Panc1 (cell line): ENCODE data around the gene IFIT1. TPM values are rescaled to one million over a fixed set of nuclear protein-coding genes. Genes with fewer than 3 reads are reported as not detected.
A peak's percentile ranks its signal among the peaks of the same experiment; 100 is the strongest.

ENCODE experiments used
- ATAC-seq: fragments of 200-7000 bp; cut with Tn5 transposase; 2 replicates; pipeline ENCODE4 v1.9.1; 2020; ENCODE audit warnings: mild to moderate bottlenecking, moderate library complexity
- BruUV-seq: library from RNA; stranded (reverse); fragments of 400-500 nt; replicated peaks from 2 replicates; lab custom pipeline; 2021; lab: Mats Ljungman, UMichigan
- CTCF ChIA-PET: fragments of 300-600 bp; sonication (Branson Sonifier 250); formaldehyde crosslinking; loops from one replicate; lab custom pipeline; 2022; ENCODE audit warnings: antibody characterized with exemption; lab: Charles Lee
- POLR2A ChIA-PET: fragments of 300-600 bp; sonication (Branson Sonifier 250); formaldehyde crosslinking; loops from one replicate; lab custom pipeline; 2022; ENCODE audit warnings: antibody characterized with exemption; lab: Charles Lee
- DNase-seq: peaks from one replicate; pipeline ENCODE4 v3.0.0-alpha.2; 2010; ENCODE audit warnings: low read depth, low spot score
- H3K27ac ChIP-seq: 2 replicates; pipeline ENCODE4 v1.5.1; 2011; ENCODE audit warnings: mild to moderate bottlenecking, low read length, inconsistent platforms
- H3K27me3 ChIP-seq: fragments of 200-500 bp; sonication (Bioruptor generic); 2 replicates; pipeline ENCODE4 v1.6.0; 2014; ENCODE audit warnings: low read length, inconsistent platforms; ENCODE audit not compliant: control insufficient read depth, insufficient read depth
- H3K36me3 ChIP-seq: fragments of 200-500 bp; sonication (Bioruptor generic); 2 replicates; pipeline ENCODE4 v1.5.1; 2014; ENCODE audit warnings: inconsistent platforms, mild to moderate bottlenecking, low read length, moderate library complexity; ENCODE audit not compliant: control insufficient read depth, insufficient read depth
- H3K4me1 ChIP-seq: 2 replicates; pipeline ENCODE4 v1.5.1; 2011; ENCODE audit warnings: inconsistent platforms, mild to moderate bottlenecking, low read length, moderate library complexity; ENCODE audit not compliant: control insufficient read depth, insufficient read depth
- H3K4me3 ChIP-seq, 2 experiments: 2 replicates each; pipeline ENCODE4 v1.5.1; 2011 to 2012; ENCODE audit warnings: low read depth in 2 of 2, low read length in 2 of 2, mild to moderate bottlenecking in 2 of 2, inconsistent platforms in 1 of 2, moderate library complexity in 1 of 2
- H3K9me3 ChIP-seq: fragments of 200-500 bp; sonication (Bioruptor generic); 2 replicates; pipeline ENCODE4 v1.5.1; 2014; ENCODE audit warnings: low read depth, mild to moderate bottlenecking, inconsistent platforms, low read length, moderate library complexity; ENCODE audit not compliant: control insufficient read depth, insufficient read depth
- CTCF ChIP-seq: fragments of 450-650 bp; IDR thresholded peaks from 2 replicates; pipeline ENCODE4 v1.5.1; 2017; ENCODE audit warnings: mild to moderate bottlenecking
- POLR2AphosphoS5 ChIP-seq: IDR thresholded peaks from 2 replicates; pipeline ENCODE4 v1.6.1; 2012; ENCODE audit warnings: mild to moderate bottlenecking, low read depth, low read length, moderate library complexity
- REST ChIP-seq, 2 experiments: IDR thresholded peaks; 2 replicates each; pipeline ENCODE4 v1.6.1; 2011 to 2012; ENCODE audit warnings: low read depth in 2 of 2, control low read depth in 1 of 2, low read length in 1 of 2, mild to moderate bottlenecking in 1 of 2, moderate library complexity in 1 of 2; ENCODE audit not compliant: insufficient read depth in 1 of 2
- SIN3A ChIP-seq: IDR thresholded peaks from 2 replicates; pipeline ENCODE4 v1.6.1; 2012; ENCODE audit warnings: low read depth, mild to moderate bottlenecking, low read length, moderate library complexity, borderline replicate concordance; ENCODE audit not compliant: insufficient read depth
- TCF7L2 ChIP-seq: IDR thresholded peaks from 2 replicates; pipeline ENCODE4 v1.6.1; 2011; ENCODE audit warnings: mild to moderate bottlenecking, low read depth, low read length, inconsistent platforms
- in situ Hi-C: cut with HindIII; loops from 2 replicates; pipeline ENCODE4 v1.10.0; 2016; ENCODE audit warnings: low sequenced_read_pairs, low pct_unique_long_range_greater_than_20kb
- intact Hi-C: fragments of 100-400 bp; cut with micrococcal nuclease; formaldehyde crosslinking; loops from one replicate; pipeline ENCODE4 v1.10.0; 2022; ENCODE audit not compliant: unreplicated experiment
- total RNA-seq: library from RNA; stranded (reverse); gene quantifications from one replicate; pipeline ENCODE4 v1.2.1, GENCODE V29; 2021; ENCODE audit not compliant: unreplicated experiment

The IFIT1 gene
- total RNA-seq, 1 experiment from 2014 or later = 43.8 TPM

- POLR2A ChIA-PET = interaction anchor here (1.0 kb wide), 1 partner anchor 21 kb away, joined by 3 read pairs; no protein-coding TSS in a partner anchor
- TF ChIP-seq REST (IDR thresholded peaks at IDR 0.05; ENCODE audit: insufficient read depth in 1 of 2, low read depth in 2 of 2, low read length in 1 of 2) = no peak
- no peaks in the 10 kb centered on the region for H3K27me3 ChIP-seq
- DNase-seq = no peak
- no peak overlapping the region for H3K4me3 ChIP-seq
- intact Hi-C loops (no loop called here), in situ Hi-C loops (no loop called here)
- no peak for ATAC-seq
- peaks cover 19% of the 10 kb centered on the region for H3K4me1 ChIP-seq
- no peaks in the 10 kb centered on the region for H3K9me3 ChIP-seq
- H3K36me3 ChIP-seq = no peaks in the 10 kb centered on the region
- CTCF ChIA-PET = no interaction called here
- H3K27ac ChIP-seq = peak overlapping the region; percentile 72; the same call in 1 of the 2 replicates
- BruUV-seq = no TSS peak
These were observed 39.6 kb upstream of the IFIT1 start for GRCh38 chr10:89352802-89353201.

- in situ Hi-C loops (no loop called here), intact Hi-C loops (no loop called here)
- ChIA-PET CTCF (no interaction called here), POLR2A (no interaction called here)
- Histone ChIP-seq H3K4me3 (no peak overlapping the region), H3K9me3 (no peaks in the 10 kb centered on the region), H3K27ac (no peak overlapping the region), H3K36me3 (no peaks in the 10 kb centered on the region), H3K4me1 (peaks cover 19% of the 10 kb centered on the region), H3K27me3 (no peaks in the 10 kb centered on the region)
- ATAC-seq = no peak
- TF ChIP-seq POLR2AphosphoS5 (no peak), SIN3A (no peak), CTCF (no peak), TCF7L2 (no peak), REST (IDR thresholded peaks at IDR 0.05; ENCODE audit: insufficient read depth in 1 of 2, low read depth in 2 of 2, low read length in 1 of 2) (no peak)
- BruUV-seq = no TSS peak
- no peak for DNase-seq
These were observed 37.0 kb upstream of the IFIT1 start for GRCh38 chr10:89355394-89355931.
